ENCODE data around the gene CAPN5. TPM values are rescaled to one million over a fixed set of nuclear protein-coding genes. Genes with fewer than 3 reads are reported as not detected.

Gene CAPN5
- total RNA-seq, 1 experiment from 2014 or later = 17.3 TPM

DNA sequence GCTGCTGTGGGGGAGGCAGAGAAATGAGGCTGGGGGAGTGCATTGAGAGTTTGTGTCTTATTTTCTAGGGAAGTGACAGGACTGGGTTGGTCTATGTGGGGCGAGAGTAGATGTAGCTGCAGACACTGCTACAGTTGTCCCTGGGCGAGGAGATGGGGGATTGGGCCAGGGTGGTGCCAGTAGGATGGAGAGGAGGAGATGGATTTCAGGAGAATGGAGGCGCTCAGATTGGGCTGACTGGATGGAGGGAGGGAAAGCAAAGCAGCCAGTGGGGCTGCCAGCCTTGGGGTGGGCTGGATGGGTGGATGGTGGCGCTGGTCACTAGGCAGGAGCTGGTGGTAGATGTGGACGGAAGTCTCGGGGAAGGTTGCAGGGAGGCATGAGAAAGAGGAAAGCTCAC is 45.2 kb downstream of the CAPN5 start:
- H3K9me3 ChIP-seq (ENCODE audit: control insufficient read depth, insufficient read depth, low read depth, low read length) = no peaks in the 10 kb centered on the region

DNA sequence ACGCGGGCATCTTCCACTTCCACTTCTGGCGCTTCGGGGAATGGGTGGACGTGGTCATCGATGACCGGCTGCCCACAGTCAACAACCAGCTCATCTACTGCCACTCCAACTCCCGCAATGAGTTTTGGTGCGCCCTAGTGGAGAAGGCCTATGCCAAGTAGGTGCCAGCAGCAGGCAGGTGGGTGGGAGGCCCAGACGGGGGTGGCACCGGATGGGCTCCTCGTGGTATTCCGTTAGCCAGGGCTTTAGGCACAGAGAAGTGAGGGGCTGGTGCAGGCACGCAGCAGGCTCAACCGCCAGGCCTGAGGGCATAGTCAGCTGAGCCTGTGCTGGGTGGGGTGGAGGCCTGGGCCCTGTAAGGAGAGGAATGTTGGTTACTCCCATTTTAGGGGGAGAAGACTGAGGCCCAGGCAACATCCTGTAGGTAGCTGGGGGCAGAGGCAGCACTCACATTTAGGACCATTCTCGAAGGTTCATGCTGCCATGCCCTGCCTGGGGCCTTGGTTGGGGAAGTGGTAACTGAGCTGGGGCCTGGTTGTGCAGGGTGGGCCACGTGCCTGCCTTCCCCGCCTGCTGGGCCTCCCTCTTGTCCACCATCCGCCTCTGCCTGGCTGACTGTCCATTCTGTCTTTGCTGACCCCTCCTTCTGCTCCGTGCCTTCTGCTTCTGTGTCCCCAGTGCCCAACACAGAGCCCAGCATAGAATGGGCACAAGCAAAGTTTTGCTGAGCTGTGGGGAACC is 46.0 kb downstream of the CAPN5 start:
- CTCF ChIA-PET = interaction anchor here (0.7 to 1.5 kb wide), 3 partner anchors 16 to 73 kb away, joined by 3 to 15 read pairs (median 3); partner anchors contain the start of gene MYO7A
- BruUV-seq (replicated peaks) = no TSS peak

More for the DNA sequence above, 45.2 kb downstream of the CAPN5 start:
- no TSS peak for BruUV-seq (replicated peaks)
- no peaks in the 10 kb centered on the region for H3K27me3 ChIP-seq (ENCODE audit: control insufficient read depth, insufficient read depth, low read length)
- peaks cover 23% of the 10 kb centered on the region for H3K4me1 ChIP-seq (ENCODE audit: control insufficient read depth, insufficient read depth, low read length)
- no peak overlapping the region for H3K4me3 ChIP-seq (ENCODE audit: low read depth in 2 of 2, low read length in 2 of 2)
- DNase-seq (ENCODE audit: low read depth, low spot score) = no peak
- CTCF ChIA-PET = interaction anchor here (0.7 to 0.8 kb wide), 2 partner anchors 16 to 72 kb away, joined by 3 read pairs; partner anchors contain the start of gene MYO7A
- in situ Hi-C loops (cut with HindIII; ENCODE audit: low pct_unique_long_range_greater_than_20kb, low sequenced_read_pairs) (no loop called here), intact Hi-C loops (cut with micrococcal nuclease; ENCODE audit: unreplicated experiment) (loop anchor here (5.0 kb wide), 1 partner anchor 65 kb away; no protein-coding TSS in a partner anchor)
- POLR2A ChIA-PET = no interaction called here
- H3K27ac ChIP-seq (ENCODE audit: low read length) = no peak overlapping the region
- TF ChIP-seq, protein P1, sequence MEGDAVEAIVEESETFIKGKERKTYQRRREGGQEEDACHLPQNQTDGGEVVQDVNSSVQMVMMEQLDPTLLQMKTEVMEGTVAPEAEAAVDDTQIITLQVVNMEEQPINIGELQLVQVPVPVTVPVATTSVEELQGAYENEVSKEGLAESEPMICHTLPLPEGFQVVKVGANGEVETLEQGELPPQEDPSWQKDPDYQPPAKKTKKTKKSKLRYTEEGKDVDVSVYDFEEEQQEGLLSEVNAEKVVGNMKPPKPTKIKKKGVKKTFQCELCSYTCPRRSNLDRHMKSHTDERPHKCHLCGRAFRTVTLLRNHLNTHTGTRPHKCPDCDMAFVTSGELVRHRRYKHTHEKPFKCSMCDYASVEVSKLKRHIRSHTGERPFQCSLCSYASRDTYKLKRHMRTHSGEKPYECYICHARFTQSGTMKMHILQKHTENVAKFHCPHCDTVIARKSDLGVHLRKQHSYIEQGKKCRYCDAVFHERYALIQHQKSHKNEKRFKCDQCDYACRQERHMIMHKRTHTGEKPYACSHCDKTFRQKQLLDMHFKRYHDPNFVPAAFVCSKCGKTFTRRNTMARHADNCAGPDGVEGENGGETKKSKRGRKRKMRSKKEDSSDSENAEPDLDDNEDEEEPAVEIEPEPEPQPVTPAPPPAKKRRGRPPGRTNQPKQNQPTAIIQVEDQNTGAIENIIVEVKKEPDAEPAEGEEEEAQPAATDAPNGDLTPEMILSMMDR (IDR thresholded peaks at IDR 0.05) = no peak
- no peak for TF ChIP-seq TCF7L2 (IDR thresholded peaks at IDR 0.05; ENCODE audit: low read depth, low read length)
- no peak for TF ChIP-seq POLR2AphosphoS5 (IDR thresholded peaks at IDR 0.05; ENCODE audit: low read depth, low read length)
- no peak for TF ChIP-seq SIN3A (IDR thresholded peaks at IDR 0.05; ENCODE audit: borderline replicate concordance, insufficient read depth, low read depth, low read length)
- TF ChIP-seq, protein P2, sequence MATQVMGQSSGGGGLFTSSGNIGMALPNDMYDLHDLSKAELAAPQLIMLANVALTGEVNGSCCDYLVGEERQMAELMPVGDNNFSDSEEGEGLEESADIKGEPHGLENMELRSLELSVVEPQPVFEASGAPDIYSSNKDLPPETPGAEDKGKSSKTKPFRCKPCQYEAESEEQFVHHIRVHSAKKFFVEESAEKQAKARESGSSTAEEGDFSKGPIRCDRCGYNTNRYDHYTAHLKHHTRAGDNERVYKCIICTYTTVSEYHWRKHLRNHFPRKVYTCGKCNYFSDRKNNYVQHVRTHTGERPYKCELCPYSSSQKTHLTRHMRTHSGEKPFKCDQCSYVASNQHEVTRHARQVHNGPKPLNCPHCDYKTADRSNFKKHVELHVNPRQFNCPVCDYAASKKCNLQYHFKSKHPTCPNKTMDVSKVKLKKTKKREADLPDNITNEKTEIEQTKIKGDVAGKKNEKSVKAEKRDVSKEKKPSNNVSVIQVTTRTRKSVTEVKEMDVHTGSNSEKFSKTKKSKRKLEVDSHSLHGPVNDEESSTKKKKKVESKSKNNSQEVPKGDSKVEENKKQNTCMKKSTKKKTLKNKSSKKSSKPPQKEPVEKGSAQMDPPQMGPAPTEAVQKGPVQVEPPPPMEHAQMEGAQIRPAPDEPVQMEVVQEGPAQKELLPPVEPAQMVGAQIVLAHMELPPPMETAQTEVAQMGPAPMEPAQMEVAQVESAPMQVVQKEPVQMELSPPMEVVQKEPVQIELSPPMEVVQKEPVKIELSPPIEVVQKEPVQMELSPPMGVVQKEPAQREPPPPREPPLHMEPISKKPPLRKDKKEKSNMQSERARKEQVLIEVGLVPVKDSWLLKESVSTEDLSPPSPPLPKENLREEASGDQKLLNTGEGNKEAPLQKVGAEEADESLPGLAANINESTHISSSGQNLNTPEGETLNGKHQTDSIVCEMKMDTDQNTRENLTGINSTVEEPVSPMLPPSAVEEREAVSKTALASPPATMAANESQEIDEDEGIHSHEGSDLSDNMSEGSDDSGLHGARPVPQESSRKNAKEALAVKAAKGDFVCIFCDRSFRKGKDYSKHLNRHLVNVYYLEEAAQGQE (IDR thresholded peaks at IDR 0.05; ENCODE audit: insufficient read depth in 1 of 2, low read depth in 2 of 2, low read length in 1 of 2) = no peak
- ATAC-seq = no peak
- H3K36me3 ChIP-seq (ENCODE audit: control insufficient read depth, insufficient read depth, low read length) = no peaks in the 10 kb centered on the region

More for the DNA sequence above, 46.0 kb downstream of the CAPN5 start:
- Histone ChIP-seq H3K4me3 (ENCODE audit: low read depth in 2 of 2, low read length in 2 of 2) (no peak overlapping the region), H3K4me1 (ENCODE audit: control insufficient read depth, insufficient read depth, low read length) (peaks cover 15% of the 10 kb centered on the region), H3K27ac (ENCODE audit: low read length) (no peak overlapping the region), H3K36me3 (ENCODE audit: control insufficient read depth, insufficient read depth, low read length) (no peaks in the 10 kb centered on the region), H3K9me3 (ENCODE audit: control insufficient read depth, insufficient read depth, low read depth, low read length) (no peaks in the 10 kb centered on the region), H3K27me3 (ENCODE audit: control insufficient read depth, insufficient read depth, low read length) (no peaks in the 10 kb centered on the region)
- TF ChIP-seq SIN3A (IDR thresholded peaks at IDR 0.05; ENCODE audit: borderline replicate concordance, insufficient read depth, low read depth, low read length) (no peak), TCF7L2 (IDR thresholded peaks at IDR 0.05; ENCODE audit: low read depth, low read length) (no peak), POLR2AphosphoS5 (IDR thresholded peaks at IDR 0.05; ENCODE audit: low read depth, low read length) (no peak)
- TF ChIP-seq, protein P1 (IDR thresholded peaks at IDR 0.05) = no peak
- TF ChIP-seq, protein P2 (IDR thresholded peaks at IDR 0.05; ENCODE audit: insufficient read depth in 1 of 2, low read depth in 2 of 2, low read length in 1 of 2) = no peak
- in situ Hi-C loops (cut with HindIII; ENCODE audit: low pct_unique_long_range_greater_than_20kb, low sequenced_read_pairs) = no loop called here
- POLR2A ChIA-PET = no interaction called here
- intact Hi-C loops (cut with micrococcal nuclease; ENCODE audit: unreplicated experiment) = loop anchor here (5.0 kb wide), 1 partner anchor 66 kb away; no protein-coding TSS in a partner anchor
- no peak for DNase-seq (ENCODE audit: low read depth, low spot score)
- ATAC-seq = no peak
